ENCODE data around the gene MICALL2.

The MICALL2 gene

DNA sequence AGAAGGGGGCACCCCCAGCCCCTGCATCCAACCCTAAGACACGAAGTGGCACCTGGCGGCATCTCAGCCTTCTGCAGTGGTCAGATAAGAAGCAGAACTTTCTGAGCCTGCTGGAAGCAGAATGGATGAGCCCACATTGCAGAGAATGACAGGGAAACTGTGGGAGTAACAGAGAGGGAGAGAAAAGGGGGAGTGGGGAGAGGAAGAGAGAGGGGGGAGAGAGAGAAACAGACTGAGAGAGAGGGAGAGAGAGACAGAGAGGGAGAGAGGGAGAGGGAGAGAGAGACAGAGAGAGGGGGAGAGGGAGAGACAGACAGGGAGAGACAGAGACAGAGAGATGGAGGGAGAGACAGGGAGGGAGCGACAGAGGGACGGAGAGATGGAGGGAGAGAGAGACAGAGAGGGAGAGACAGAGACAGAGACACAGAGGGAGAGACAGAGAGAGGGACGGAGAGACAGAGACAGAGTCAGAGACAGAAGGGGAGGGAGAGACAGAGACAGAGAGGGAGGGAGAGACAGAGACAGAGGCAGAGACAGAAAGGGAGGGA is 35.9 kb downstream of the MICALL2 start:
- TF ChIP-seq ZFX (IDR thresholded peaks at IDR 0.05): no peak
- TF ChIP-seq, protein P1, sequence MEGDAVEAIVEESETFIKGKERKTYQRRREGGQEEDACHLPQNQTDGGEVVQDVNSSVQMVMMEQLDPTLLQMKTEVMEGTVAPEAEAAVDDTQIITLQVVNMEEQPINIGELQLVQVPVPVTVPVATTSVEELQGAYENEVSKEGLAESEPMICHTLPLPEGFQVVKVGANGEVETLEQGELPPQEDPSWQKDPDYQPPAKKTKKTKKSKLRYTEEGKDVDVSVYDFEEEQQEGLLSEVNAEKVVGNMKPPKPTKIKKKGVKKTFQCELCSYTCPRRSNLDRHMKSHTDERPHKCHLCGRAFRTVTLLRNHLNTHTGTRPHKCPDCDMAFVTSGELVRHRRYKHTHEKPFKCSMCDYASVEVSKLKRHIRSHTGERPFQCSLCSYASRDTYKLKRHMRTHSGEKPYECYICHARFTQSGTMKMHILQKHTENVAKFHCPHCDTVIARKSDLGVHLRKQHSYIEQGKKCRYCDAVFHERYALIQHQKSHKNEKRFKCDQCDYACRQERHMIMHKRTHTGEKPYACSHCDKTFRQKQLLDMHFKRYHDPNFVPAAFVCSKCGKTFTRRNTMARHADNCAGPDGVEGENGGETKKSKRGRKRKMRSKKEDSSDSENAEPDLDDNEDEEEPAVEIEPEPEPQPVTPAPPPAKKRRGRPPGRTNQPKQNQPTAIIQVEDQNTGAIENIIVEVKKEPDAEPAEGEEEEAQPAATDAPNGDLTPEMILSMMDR (conservative IDR thresholded peaks at IDR 0.05): no peak
- H3K27ac ChIP-seq: no peak overlapping the region

DNA sequence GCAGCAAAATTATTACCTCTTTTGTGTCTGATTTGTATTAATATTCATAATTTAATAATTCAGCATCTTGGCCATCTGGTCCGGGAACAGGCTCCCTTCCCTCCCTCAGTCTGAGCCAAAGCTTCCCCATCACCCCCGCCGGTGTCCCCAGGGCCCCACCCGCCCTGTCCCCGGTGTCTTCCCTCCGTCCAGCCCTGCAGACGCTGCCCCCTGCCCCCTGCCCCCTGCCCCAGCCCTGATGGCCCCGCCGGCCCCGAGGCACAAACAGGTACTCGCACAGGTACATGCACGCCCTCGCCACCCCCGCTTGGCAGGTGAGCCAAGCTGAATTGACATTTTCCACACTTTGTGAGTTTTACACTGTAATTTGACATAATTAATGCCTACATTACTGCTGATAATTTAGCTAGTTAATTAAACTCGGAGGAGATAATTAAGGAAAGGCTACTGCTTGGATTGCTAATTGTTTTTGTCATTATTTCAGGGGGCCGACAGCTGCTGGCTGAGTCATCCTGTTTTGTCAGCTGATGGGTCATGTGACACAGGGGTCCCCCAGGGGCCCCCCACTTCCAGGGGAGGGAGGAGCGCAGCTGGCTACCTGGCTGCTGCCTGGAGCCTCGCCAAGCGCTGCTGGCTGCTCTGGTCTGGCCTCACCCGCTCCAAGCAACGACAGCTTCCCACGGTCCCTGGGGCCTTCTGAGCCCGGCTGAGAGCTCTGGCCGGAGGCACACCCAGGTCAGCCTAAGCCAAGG is 36.6 kb downstream of the MICALL2 start:
- no peak for TF ChIP-seq ZFX (IDR thresholded peaks at IDR 0.05)
- TF ChIP-seq, protein P1 (conservative IDR thresholded peaks at IDR 0.05): no peak
- no peak overlapping the region for H3K27ac ChIP-seq

DNA sequence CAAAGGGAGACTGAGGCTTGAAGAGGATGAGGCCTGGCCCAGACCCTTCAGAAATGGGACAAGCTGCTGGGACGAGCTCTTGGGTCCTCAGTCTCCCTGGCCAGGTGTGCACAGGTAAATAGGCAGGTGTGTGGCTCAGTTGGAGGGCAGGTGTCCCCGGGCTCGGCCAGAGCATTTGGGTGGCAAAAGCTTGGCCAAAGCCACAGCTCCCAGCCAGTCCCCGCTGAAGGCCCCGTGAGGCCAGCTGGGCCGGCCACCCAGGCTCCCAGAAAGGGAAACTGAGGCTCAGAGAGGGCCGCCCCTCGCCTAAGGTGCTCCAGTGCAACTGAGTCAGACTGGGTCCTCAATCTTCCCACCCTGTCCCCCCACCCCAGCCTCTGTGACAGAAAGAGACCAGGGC is 37.3 kb downstream of the MICALL2 start:
- TF ChIP-seq, protein P1 (conservative IDR thresholded peaks at IDR 0.05): no peak
- no peak for TF ChIP-seq ZFX (IDR thresholded peaks at IDR 0.05)
- no peak overlapping the region for H3K27ac ChIP-seq

GRCh38 chr7:1421020-1421790 is 38.1 kb downstream of the MICALL2 start:
- H3K27ac ChIP-seq: no peak overlapping the region
- TF ChIP-seq ZFX (IDR thresholded peaks at IDR 0.05): no peak
- TF ChIP-seq, protein P1 (conservative IDR thresholded peaks at IDR 0.05): no peak

DNA sequence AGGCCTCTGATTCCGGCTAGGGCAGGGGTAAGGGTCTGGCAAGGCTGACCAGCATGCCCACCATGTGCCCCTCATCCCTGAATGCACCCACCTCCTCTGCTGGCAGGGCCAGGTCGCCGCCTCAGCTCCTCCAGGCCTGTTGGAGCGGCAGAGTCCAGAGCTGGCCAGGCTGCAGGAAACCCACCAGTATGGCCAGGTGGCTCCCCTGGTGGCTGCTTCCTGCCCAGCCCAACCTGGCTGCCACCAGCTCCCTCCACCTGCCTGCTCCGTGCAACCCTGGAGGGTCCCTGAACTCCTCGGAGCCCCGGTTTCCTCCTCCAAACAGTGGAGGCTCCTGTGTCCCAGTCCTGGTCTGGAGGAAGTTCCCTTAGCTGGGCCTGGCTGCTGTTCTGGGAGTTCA is 39.6 kb downstream of the MICALL2 start:
- TF ChIP-seq, protein P1 (conservative IDR thresholded peaks at IDR 0.05): no peak
- TF ChIP-seq ZFX (IDR thresholded peaks at IDR 0.05): no peak
- H3K27ac ChIP-seq: no peak overlapping the region

DNA sequence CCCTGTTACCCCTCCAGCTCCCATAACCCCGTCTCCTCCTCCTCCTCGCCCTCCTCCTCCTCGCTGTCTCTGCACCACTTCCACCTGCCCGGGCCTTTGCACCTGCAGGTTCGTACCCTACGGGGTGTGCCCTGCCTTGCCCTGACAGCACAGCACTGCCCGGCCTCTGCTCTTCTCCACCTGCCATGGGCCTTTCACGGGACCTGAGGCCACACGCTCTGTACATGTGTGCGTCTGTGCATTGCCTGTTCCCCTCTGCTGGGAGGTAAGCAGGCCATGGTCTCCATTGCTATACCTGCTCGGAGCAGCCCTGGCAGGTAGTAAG is 40.0 kb downstream of the MICALL2 start:
- TF ChIP-seq, protein P1 (conservative IDR thresholded peaks at IDR 0.05): no peak
- TF ChIP-seq ZFX (IDR thresholded peaks at IDR 0.05): no peak
- no peak overlapping the region for H3K27ac ChIP-seq

Data from C4-2B (cell line).